Measurements from ENCODE around the gene TBX10. TPM values are rescaled to one million over a fixed set of nuclear protein-coding genes. Genes with fewer than 3 reads are reported as not detected.

TBX10 gene
- total RNA-seq, 4 donors from 2014 or later = not detected

GRCh38 chr11:67613960-67614715 lies 25.4 kb downstream of the TBX10 start:
- DNase-seq (ENCODE audit: low spot score) (no peak), ATAC-seq (ENCODE audit: low FRiP score) (peak; percentile 60)
- TF ChIP-seq, protein P1, sequence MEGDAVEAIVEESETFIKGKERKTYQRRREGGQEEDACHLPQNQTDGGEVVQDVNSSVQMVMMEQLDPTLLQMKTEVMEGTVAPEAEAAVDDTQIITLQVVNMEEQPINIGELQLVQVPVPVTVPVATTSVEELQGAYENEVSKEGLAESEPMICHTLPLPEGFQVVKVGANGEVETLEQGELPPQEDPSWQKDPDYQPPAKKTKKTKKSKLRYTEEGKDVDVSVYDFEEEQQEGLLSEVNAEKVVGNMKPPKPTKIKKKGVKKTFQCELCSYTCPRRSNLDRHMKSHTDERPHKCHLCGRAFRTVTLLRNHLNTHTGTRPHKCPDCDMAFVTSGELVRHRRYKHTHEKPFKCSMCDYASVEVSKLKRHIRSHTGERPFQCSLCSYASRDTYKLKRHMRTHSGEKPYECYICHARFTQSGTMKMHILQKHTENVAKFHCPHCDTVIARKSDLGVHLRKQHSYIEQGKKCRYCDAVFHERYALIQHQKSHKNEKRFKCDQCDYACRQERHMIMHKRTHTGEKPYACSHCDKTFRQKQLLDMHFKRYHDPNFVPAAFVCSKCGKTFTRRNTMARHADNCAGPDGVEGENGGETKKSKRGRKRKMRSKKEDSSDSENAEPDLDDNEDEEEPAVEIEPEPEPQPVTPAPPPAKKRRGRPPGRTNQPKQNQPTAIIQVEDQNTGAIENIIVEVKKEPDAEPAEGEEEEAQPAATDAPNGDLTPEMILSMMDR (IDR thresholded peaks at IDR 0.05) = peak in 1 of 3 donors; percentile 48

DNA sequence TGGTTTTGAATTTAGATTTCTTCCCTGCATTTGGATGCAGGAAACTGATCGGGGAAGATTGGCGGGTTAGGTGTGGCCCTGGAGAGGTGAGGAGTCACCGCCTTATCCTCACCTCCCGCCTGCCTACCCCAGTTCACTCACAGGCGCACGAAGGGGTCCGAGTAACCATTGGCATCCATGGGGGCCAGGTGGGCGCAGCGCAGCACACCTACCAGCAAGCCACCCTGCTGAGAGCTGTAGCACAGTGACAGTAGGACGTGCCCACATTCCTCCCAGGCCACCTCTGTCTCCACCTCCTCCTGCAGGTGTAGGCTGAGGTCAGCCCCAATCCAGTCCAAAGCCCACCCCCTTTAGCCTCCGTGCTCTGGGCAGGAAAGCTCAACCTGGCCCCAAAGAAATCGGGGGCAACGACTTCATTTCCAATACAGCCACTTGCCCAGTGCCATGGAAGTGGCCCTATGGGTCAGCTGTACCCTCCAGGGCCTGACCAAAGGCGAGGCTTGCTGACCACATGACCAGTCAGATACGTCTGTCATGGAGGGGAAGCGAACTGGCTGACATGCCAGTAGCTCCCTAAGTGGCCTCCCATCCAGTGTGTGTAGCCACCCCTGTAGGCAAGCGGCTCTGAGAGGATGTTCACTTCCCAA lies 26.1 kb downstream of the TBX10 start:
- TF ChIP-seq, protein P1 (IDR thresholded peaks at IDR 0.05) = no peak

GRCh38 chr11:67612751-67613150 lies 26.8 kb downstream of the TBX10 start:
- TF ChIP-seq, protein P1 (IDR thresholded peaks at IDR 0.05) = no peak
- no peak for DNase-seq (ENCODE audit: low spot score)
- no peak for ATAC-seq (ENCODE audit: low FRiP score)

More for the DNA sequence above, 26.1 kb downstream of the TBX10 start:
- no peak for ATAC-seq (ENCODE audit: low FRiP score)
- no peak for DNase-seq (ENCODE audit: low spot score)

- ATAC-seq (ENCODE audit: low FRiP score) = no peak
- TF ChIP-seq, protein P1 (IDR thresholded peaks at IDR 0.05) = no peak
- no peak for DNase-seq (ENCODE audit: low spot score)
These were observed 27.6 kb downstream of the TBX10 start for GRCh38 chr11:67611704-67612587.

GRCh38 chr11:67611165-67611564 lies 28.4 kb downstream of the TBX10 start:
- ATAC-seq (ENCODE audit: low FRiP score) (no peak), DNase-seq (ENCODE audit: low spot score) (no peak)
- TF ChIP-seq, protein P1 (IDR thresholded peaks at IDR 0.05) = no peak

- ATAC-seq (ENCODE audit: low FRiP score) (no peak), DNase-seq (ENCODE audit: low spot score) (no peak)
- TF ChIP-seq, protein P1 (IDR thresholded peaks at IDR 0.05) = no peak
These were observed 29.2 kb downstream of the TBX10 start for GRCh38 chr11:67610302-67610868.

All from omental fat pad (tissue), 4 donors.